CD4-positive, alpha-beta T cell treated with Interleukin-15 for 1 hour (primary cell): ENCODE measurements around the gene KLHL1.
"Not testable (repeated sequence)": the region's sequence is repeated elsewhere in the genome, so short reads cannot be mapped to it uniquely, and the experiment has no call there.

Source experiments
- DNase-seq: peaks from one replicate; pipeline ENCODE4 v3.0.0-alpha.2; 2020

Gene KLHL1

DNA sequence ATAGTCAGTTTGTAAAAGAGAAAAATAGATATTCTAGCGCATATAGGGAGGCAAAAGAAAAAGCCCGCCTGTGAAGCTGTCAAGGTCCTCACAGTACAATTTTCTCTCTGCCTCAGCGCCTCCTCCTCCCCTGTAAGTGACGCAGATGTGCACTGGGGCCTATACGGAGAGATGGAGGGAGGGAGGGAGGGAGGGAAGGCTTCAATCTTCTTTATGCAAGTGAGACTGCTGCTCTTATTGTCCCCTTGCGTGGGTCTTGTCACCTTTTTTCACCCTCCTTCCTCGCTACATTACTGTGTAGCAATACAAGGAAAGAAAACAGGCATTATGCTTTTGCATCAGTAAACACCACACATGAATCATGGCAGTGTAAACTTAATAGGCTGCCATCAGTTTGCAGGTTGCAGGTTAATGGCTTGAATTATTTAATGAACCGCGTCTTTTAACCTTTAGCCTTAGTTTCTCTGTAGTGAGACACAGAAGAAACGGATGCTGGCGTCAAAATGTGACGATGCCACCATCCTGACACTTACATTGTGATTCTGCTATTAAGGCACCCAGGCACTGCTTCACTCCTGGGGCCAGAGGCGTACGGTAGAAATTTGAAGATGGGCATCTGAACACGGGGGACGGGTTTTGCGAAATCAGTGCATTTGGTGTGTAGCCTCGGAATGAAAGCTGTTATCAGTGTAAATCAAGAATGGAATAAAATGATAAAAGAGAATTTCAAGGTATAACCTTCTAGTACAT lies at the start of gene KLHL1:
Gene KLHL1, minus strand, starts transcription at position 97 of the 750 bp plus-strand sequence. CDS start 753 bp downstream, outside the sequence.
- DNase-seq: no peak

- DNase-seq: not testable (repeated sequence)
Measured at GRCh38 chr13:70142658-70143057, 34.4 kb upstream of the KLHL1 start.

DNA sequence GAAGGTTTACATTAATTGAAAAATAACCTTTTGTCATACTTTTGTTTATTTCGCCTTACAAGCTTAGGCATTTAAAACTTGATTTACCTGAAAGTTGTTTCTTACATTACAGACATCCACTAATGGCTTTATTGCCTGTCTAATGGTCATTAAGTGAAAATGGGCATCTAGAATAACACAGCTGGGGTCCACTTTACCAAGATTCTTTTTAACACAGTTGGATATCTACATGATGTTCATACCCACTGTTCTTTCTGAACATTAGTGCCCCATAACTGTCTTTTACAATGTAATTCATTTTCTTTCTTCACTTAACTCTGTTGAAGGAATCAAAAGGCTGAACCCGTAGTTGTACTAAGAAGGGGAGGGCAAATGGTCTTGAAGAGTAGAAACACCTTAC lies 19.8 kb upstream of the KLHL1 start:
- DNase-seq: no peak

DNA sequence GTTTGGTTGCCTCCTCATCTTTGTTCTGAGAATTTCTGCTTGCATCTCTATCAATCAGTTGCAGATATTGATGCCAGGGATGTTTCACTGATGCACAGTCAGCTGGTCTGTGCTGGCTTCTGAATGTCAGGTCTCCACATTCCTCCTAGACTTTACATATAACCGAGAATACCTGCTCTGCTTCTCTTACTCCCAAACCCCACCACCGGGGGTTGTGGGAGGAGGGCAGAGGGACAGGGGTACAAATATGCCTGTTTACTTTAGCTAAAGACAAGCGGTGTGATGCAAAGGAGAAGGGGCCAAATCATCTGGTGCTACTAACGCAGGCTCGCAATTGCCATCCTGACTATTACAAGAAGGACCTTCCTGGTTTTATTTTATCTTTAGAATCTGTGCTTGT lies 17.4 kb upstream of the KLHL1 start:
- DNase-seq: no peak

GRCh38 chr13:70117338-70117905 lies 9.2 kb upstream of the KLHL1 start:
- DNase-seq: no peak

DNA sequence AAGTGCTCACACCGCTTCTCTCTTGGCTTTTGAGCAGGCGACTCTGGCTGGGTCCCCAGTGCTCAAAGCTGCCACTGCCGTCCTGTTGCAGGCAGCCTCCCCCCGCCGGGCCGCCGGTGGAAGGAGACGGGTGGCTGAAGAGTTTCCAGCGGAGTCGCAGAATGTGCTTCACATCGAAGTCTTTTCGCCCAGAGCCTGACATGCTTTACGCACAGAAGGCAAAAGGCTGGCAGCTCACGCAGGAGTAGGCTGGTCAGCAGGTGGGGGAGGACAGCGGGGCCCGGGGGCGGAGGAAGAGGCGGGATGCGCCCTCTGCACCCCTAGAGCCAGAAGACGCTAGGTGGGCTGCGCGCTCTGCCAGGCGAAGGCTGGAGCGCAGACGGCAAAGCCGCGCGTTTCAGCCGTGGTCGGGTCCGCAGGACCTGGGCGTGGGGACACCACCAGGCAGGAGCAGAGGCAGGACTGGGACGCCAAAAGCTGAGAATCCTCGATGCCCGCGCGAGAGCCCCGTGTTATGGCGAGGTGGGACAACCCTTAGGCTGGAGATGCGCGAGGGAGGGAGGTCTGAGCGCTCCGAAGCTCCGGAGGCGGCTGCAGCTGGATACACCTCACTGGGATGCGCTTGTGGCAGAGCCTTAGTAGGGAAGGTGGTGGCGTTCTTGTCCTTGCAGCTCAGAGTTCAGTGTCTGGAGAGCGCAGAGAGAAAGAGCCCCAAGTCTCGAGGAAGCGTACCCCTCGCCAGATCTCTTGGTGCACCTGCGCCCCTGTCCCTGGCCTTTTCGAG lies 562 bp downstream of the KLHL1 start, which contains the start of gene ATXN8OS:
Gene ATXN8OS, plus strand, starts transcription at position 329 of the 784 bp plus-strand sequence.
- DNase-seq: no peak

DNA sequence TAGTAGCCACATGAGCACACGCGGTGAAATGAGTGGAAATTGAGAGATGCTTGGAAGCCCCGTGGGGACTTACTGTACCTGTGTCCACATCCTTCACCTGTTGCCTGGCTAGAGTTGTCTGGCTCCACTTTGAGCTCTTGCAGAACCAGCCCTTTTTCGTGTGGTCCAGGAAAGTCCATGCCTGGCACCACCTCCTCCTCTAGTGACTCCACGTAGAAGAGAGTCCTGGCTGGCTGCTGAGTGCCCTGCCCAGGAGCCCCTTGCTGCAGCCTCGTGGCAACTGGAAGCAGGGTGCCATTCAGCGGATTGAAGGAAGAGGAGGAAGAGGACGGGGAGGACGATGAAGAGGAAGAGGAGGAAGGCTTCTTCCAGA lies 1.1 kb downstream of the KLHL1 start:
- DNase-seq: no peak

DNA sequence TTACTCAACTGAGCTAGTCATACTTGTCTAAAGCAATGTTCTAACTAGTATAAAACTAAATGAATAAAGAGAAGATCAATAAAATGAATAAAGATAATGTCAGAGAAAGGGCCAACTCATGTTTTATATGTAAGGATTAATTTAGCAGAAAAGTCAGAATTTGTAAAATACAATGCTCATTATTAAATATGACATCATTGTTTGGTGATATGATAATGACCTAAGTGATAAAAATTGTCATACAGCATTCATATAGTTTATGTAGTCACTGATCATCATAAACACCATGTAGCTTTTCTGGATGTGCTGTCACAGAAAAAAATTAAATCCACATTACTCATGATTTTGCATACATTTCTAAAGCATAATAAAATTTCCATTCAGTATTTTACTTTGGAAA lies 3.8 kb downstream of the KLHL1 start:
- DNase-seq: no peak

DNA sequence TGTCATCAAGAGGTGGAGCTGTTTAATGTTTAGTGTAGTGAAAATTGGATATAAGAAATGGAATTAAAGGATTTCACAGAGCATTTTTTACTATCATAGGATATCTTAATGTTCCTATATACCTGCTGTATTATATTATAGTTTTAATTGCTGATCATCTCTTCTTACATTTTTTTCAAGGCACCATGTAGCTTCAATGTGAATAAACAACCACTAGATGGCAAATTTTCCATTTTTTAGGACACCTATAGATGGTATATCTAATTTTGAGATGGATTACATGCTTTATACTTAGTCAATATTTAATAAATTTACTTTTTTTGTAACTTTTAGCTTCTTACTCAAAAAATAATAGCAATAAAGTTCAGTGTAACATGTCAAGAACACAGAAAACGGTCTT lies 9.6 kb downstream of the KLHL1 start:
- no peak for DNase-seq

GRCh38 chr13:70090036-70090723 lies 18.1 kb downstream of the KLHL1 start:
- DNase-seq: no peak

DNA sequence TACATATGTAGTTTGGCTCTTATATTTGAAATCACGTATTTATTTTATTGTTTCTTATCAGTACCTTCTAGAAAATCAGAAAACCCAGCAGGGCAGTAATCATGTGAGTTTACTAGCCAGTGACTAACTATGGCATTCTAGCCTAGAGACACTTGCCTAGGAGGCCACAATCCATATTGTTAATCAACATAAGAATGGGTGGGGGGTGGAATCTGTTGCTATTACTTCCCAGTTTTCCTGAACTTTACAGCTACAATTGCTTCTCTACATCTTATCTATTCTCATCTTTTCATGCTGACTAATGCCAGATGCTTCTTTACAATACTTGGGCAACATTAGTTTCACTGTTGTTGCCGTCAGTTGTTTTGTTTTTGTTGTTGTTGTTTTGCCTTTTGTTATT lies 19.3 kb downstream of the KLHL1 start:
- DNase-seq: no peak

- no peak for DNase-seq
Measured at GRCh38 chr13:70087247-70087646, 21.0 kb downstream of the KLHL1 start.

DNA sequence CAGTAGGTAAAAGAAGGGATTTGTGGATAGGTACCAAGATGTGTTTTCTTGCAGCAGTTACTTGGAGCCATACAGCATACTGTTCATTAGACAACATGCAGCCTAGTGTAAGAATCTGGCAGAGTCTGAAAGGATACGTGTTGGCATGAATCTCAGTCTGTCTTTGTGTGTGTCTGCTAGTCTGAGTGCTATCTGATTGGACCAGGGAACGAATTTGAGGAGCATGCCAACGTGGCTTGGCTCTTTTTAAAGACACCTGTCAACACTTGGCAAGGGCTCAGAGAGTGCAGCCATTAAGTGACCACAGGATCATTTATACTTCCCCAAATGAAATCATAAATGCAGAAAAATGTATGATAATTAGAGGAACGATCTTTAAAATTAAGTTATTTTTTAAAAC lies 28.2 kb downstream of the KLHL1 start:
- DNase-seq: no peak

GRCh38 chr13:70054572-70054971 lies 53.7 kb downstream of the KLHL1 start:
- DNase-seq: no peak

GRCh38 chr13:70051531-70051930 lies 56.7 kb downstream of the KLHL1 start:
- DNase-seq: no peak

GRCh38 chr13:70043685-70044084 lies 64.6 kb downstream of the KLHL1 start:
- DNase-seq: no peak

GRCh38 chr13:70042193-70042592 lies 66.1 kb downstream of the KLHL1 start:
- DNase-seq: no peak

DNA sequence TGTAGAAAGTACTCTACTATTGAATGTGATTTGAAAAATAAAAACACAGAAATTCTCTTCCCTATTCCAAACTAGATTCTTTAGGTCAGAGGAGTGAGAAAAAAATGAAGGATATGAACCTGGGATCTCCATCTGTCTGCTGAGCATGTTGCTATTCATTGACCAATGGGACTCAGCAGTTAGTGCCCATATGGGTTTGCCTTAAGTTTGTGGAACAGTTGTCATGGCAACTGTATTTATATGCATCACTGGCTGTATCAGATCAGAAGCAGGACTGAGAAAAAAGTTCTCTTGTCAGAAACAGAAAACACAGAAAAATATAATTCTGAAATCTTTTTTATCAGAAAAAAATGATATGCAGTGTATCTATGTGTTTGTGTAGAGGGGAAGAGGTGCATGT lies 74.0 kb downstream of the KLHL1 start:
- no peak for DNase-seq

DNA sequence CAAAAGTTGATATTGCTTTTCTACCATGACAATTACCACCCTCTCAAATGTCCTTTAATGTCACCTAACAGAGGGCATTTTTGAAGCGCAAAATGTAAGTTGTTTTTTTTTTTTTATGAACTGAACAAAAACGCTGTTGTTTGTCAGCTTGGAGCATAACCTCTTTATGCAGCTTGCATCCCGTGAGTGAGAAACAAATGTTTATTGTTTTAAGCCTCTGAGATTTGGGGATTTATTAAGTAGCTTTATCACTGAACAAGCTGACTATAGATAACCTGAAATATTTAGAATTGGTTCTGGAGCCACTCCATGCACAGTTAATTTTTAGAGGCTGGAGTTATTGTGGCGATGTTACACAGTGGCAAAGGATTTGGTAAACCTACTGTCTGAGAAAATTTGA lies 80.7 kb downstream of the KLHL1 start:
- no peak for DNase-seq

- no peak for DNase-seq
Measured at GRCh38 chr13:70023516-70023915, 84.7 kb downstream of the KLHL1 start.

GRCh38 chr13:70022646-70023045 lies 85.6 kb downstream of the KLHL1 start:
- no peak for DNase-seq

GRCh38 chr13:70016116-70016515 lies 92.1 kb downstream of the KLHL1 start:
- no peak for DNase-seq

DNA sequence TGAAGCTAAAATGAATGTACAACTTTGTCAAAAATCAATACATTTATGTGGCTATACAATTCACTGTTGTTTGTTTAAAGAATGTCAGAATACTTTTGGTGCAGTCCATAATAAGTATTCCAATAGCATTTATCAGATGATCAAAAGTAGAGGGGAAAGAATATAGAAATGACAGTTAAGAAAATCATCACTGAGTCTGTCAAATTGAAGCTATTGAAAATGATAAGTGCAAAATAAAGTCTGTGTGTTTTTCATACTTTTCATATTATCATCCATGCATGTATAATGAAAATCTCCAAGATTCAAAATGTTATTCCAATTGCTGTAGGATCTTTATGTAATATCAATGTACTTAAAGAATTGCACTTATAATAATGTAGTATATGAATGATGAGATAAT lies 93.9 kb downstream of the KLHL1 start:
- no peak for DNase-seq
